HepG2 (cell line): ENCODE measurements around the gene BCDIN3D. TPM values are rescaled to one million over a fixed set of nuclear protein-coding genes. Genes with fewer than 3 reads are reported as not detected.
A peak's percentile ranks its signal among the peaks of the same experiment; 100 is the strongest.

ENCODE experiments used
- HNF1B ChIP-seq: sonication (generic); formaldehyde crosslinking; IDR thresholded peaks from 2 replicates; pipeline ENCODE4 v1.5.1; 2020; ENCODE audit warnings: mild to moderate bottlenecking, moderate library complexity, missing genetic modification reagents
- KMT2A ChIP-seq: sonication (generic); formaldehyde crosslinking; IDR thresholded peaks from 2 replicates; pipeline ENCODE4 v1.4.0; 2020; ENCODE audit warnings: missing genetic modification reagents
- MXD4 ChIP-seq: IDR thresholded peaks from 2 replicates; pipeline ENCODE4 v1.6.1; 2016; ENCODE audit warnings: mild to moderate bottlenecking, missing biosample characterization, missing genetic modification reagents
- POLR2A ChIP-seq, 2 experiments: IDR thresholded peaks; 2 replicates each; pipeline ENCODE4 v1.6.1; 2011; ENCODE audit warnings: low read depth in 2 of 2, low read length in 2 of 2, mild to moderate bottlenecking in 1 of 2, moderate library complexity in 1 of 2; ENCODE audit not compliant: insufficient read depth in 1 of 2
- PRDM10 ChIP-seq: sonication (generic); formaldehyde crosslinking; IDR thresholded peaks from 2 replicates; pipeline ENCODE4 v1.4.0; 2020; ENCODE audit warnings: low read depth, missing genetic modification reagents
- RBFOX2 ChIP-seq: fragments of 200-400 bp; formaldehyde crosslinking; IDR thresholded peaks from 2 replicates; pipeline ENCODE4 v1.6.1; 2017; ENCODE audit warnings: low read depth, mild to moderate bottlenecking, low read length
- ZBTB38 ChIP-seq: sonication (generic); formaldehyde crosslinking; IDR thresholded peaks from 2 replicates; pipeline ENCODE4 v1.5.1; 2020; ENCODE audit warnings: mild to moderate bottlenecking, missing genetic modification reagents
- ZBTB40 ChIP-seq, 2 experiments: fragments of 450-650 bp in 1 of 2; sonication (generic) in 1 of 2; formaldehyde crosslinking in 1 of 2; IDR thresholded peaks; 2 replicates each; pipeline versions ENCODE4 v1.6.1 to v1.8.0; 2016 to 2022; ENCODE audit warnings: antibody characterized with exemption in 1 of 2, mild to moderate bottlenecking in 1 of 2, missing genetic modification reagents in 1 of 2
- ZNF33B ChIP-seq: sonication (generic); formaldehyde crosslinking; IDR thresholded peaks from 2 replicates; pipeline ENCODE4 v1.5.1; 2020; ENCODE audit warnings: mild to moderate bottlenecking, missing genetic modification reagents
- ZNF552 ChIP-seq: sonication (generic); formaldehyde crosslinking; IDR thresholded peaks from 2 replicates; pipeline ENCODE4 v1.9.0; 2022; ENCODE audit warnings: missing genetic modification reagents, mild to moderate bottlenecking, borderline replicate concordance
- ZNF564 ChIP-seq: sonication (generic); formaldehyde crosslinking; IDR thresholded peaks from 2 replicates; pipeline ENCODE4 v1.8.1; 2023; ENCODE audit warnings: mild to moderate bottlenecking, missing genetic modification reagents
- ZNF709 ChIP-seq: sonication (generic); formaldehyde crosslinking; IDR thresholded peaks from 2 replicates; pipeline ENCODE4 v1.5.0; 2020; ENCODE audit warnings: mild to moderate bottlenecking, missing genetic modification reagents
- ZSCAN9 ChIP-seq: IDR thresholded peaks from 2 replicates; pipeline ENCODE4 v1.6.1; 2016; ENCODE audit warnings: borderline replicate concordance
- polyA plus RNA-seq, 8 experiments: library from polyadenylated mRNA; depleted of rRNA in 3 of 8; stranded (reverse) in 7 of 8; unstranded in 1 of 8; fragments of >200 nt; fragmentation: Illumina TruSeq in 4 of 8; extraction: Trizol in 4 of 8; gene quantifications; 2 replicates each; pipeline versions ENCODE4 v1.2.1 to v1.2.3, GENCODE V29; 2011 to 2016; ENCODE audit warnings: low read depth in 4 of 8, missing spikeins in 1 of 8, mixed read lengths in 1 of 8; ENCODE audit not compliant: insufficient read depth in 1 of 8
- total RNA-seq, 5 experiments: library from RNA; depleted of rRNA; stranded (reverse); fragments of >200 nt; fragmentation: Illumina TruSeq; extraction: Trizol; gene quantifications; 2 replicates each; pipeline ENCODE4 v1.2.3, GENCODE V29; 2016; ENCODE audit warnings: low read depth in 1 of 5

Gene BCDIN3D
- total and polyA plus RNA-seq, 2 of the 13 experiments (the other 11 are each of a cell fraction or from before 2014, with no cell fraction given) = 2.2 to 2.5 TPM

GRCh38 chr12:49828133-49829091 is 14.5 kb downstream of the BCDIN3D start, which contains the start of gene NCKAP5L (continued):
- TF ChIP-seq ZNF709 (CRISPR knock-in tag) (no peak), MXD4 (peak; percentile 79), POLR2A (IDR thresholded peaks at IDR 0.05; ENCODE audit: insufficient read depth in 1 of 2, low read depth in 2 of 2, low read length in 2 of 2) (peak; percentile 64 to 65), ZBTB40 (IDR thresholded peaks at IDR 0.05) (no peak), ZBTB40 (CRISPR knock-in tag; IDR thresholded peaks at IDR 0.05) (no peak; the same call in 1 of the 2 replicates), ZBTB38 (CRISPR knock-in tag) (peak; percentile 24; the same call in 1 of the 2 replicates), ZSCAN9 (CRISPR knock-in tag) (0 out of 2 replicates have a peak, but pooled peaks have one; percentile 41), ZNF564 (0 out of 2 replicates have a peak, but pooled peaks have one; percentile 38), ZNF33B (CRISPR knock-in tag) (0 out of 2 replicates have a peak, but pooled peaks have one; percentile 75), ZNF552 (CRISPR knock-in tag) (peak; percentile 34; the same call in 1 of the 2 replicates), KMT2A (CRISPR knock-in tag) (peak; percentile 65; the same call in 1 of the 2 replicates), RBFOX2 (peak; percentile 63), HNF1B (CRISPR knock-in tag) (peak; percentile 63), PRDM10 (CRISPR knock-in tag) (no peak)
